MM.1S (cell line): ENCODE data around the gene SLC15A3.

Source experiments
- DNase-seq: peaks from one replicate; pipeline ENCODE4 v3.0.0-alpha.2; 2015
- H2AFZ ChIP-seq: fragments of 300-600 bp; sonication (generic); 2 replicates; pipeline ENCODE4 v1.6.0; 2016; ENCODE audit warnings: antibody characterized with exemption, low read length
- H3F3A ChIP-seq: fragments of 300-600 bp; sonication (generic); 2 replicates; pipeline ENCODE4 v1.6.1; 2016; ENCODE audit warnings: mild to moderate bottlenecking, antibody characterized with exemption, low read length, moderate library complexity, mixed read lengths; ENCODE audit not compliant: insufficient read depth
- H3K27ac ChIP-seq: fragments of 300-600 bp; sonication (generic); 2 replicates; pipeline ENCODE4 v1.5.1; 2016; ENCODE audit warnings: mild to moderate bottlenecking, low read length
- H3K27me3 ChIP-seq: fragments of 300-600 bp; sonication (generic); replicated peaks from 2 replicates; pipeline ENCODE4 v1.6.0; 2016; ENCODE audit warnings: low read length; ENCODE audit not compliant: insufficient read depth
- H3K36me3 ChIP-seq: fragments of 300-600 bp; sonication (generic); replicated peaks from 2 replicates; pipeline ENCODE4 v1.6.1; 2016; ENCODE audit warnings: mild to moderate bottlenecking, low read length, mixed read lengths; ENCODE audit not compliant: insufficient read depth
- H3K4me1 ChIP-seq: fragments of 300-600 bp; sonication (generic); 2 replicates; pipeline ENCODE4 v1.6.1; 2016; ENCODE audit warnings: low read length, mixed read lengths
- H3K4me2 ChIP-seq: fragments of 300-600 bp; sonication (generic); 2 replicates; pipeline ENCODE4 v1.6.0; 2016; ENCODE audit warnings: low read depth, low read length
- H3K4me3 ChIP-seq: fragments of 300-600 bp; sonication (generic); 2 replicates; pipeline ENCODE4 v1.5.1; 2016; ENCODE audit warnings: low read length, mixed read lengths
- H3K79me2 ChIP-seq: fragments of 300-600 bp; sonication (generic); 2 replicates; pipeline ENCODE4 v1.6.1; 2016; ENCODE audit warnings: mixed run types, low read length, mixed read lengths
- H3K9ac ChIP-seq: fragments of 300-600 bp; sonication (generic); 2 replicates; pipeline ENCODE4 v1.6.1; 2016; ENCODE audit warnings: low read length, mixed read lengths
- H3K9me2 ChIP-seq: fragments of 300-600 bp; sonication (generic); replicated peaks from 2 replicates; pipeline ENCODE4 v1.6.1; 2016; ENCODE audit warnings: mild to moderate bottlenecking, low read length, mixed read lengths; ENCODE audit not compliant: insufficient read depth
- H3K9me3 ChIP-seq: fragments of 300-600 bp; sonication (generic); replicated peaks from 2 replicates; pipeline ENCODE4 v1.6.1; 2016; ENCODE audit warnings: mild to moderate bottlenecking, low read length, mixed read lengths; ENCODE audit not compliant: insufficient read depth
- H4K20me1 ChIP-seq: fragments of 300-600 bp; sonication (generic); 2 replicates; pipeline ENCODE4 v1.6.1; 2016; ENCODE audit warnings: mild to moderate bottlenecking, low read length, moderate library complexity, mixed read lengths; ENCODE audit not compliant: insufficient read depth
- CTCF ChIP-seq: fragments of 300-600 bp; sonication (generic); IDR thresholded peaks from 2 replicates; pipeline ENCODE4 v1.5.1; 2016; ENCODE audit warnings: antibody characterized with exemption, low read length, mixed read lengths
- EZH2 ChIP-seq: fragments of 300-600 bp; sonication (generic); optimal IDR thresholded peaks from 2 replicates; pipeline ENCODE3; 2017; ENCODE audit warnings: low read depth, mild to moderate bottlenecking, antibody characterized with exemption, low read length, mixed read lengths
- EZH2phosphoT487 ChIP-seq: fragments of 300-600 bp; sonication (generic); IDR thresholded peaks from 2 replicates; pipeline ENCODE4 v1.6.1; 2018; ENCODE audit warnings: antibody characterized with exemption, low read length

SLC15A3 gene

DNA sequence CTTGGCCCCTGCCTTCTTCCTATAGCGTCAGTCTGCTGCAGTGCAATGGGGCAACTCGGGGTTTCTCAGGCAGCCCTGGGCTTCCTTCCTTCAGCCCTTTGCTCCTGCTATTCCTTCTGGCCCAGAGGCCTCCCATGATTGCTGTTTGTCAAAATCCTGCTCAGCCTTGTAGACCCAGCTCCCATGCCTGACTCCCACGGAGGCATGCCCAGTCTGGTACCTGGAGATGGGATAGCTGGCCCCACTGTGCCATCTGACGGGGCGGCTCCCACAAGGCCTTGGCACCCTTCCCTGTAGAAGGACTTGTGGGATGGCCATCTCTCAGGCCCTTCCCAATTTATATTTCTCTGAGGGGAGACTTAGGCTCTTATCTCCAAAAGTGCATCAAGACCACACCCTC is 18.9 kb upstream of the SLC15A3 start:
- no peaks in the 10 kb centered on the region for H3K36me3 ChIP-seq
- no peaks in the 10 kb centered on the region for H3K79me2 ChIP-seq
- H3K27me3 ChIP-seq: no peaks in the 10 kb centered on the region
- H3K4me2 ChIP-seq: no peak overlapping the region; the same call in 1 of the 2 replicates
- no peak overlapping the region for H3K9ac ChIP-seq
- H3K4me3 ChIP-seq: no peak overlapping the region
- no peak overlapping the region for H3K27ac ChIP-seq
- H3K4me1 ChIP-seq: no peaks in the 10 kb centered on the region
- H3F3A ChIP-seq: no peaks in the 10 kb centered on the region
- TF ChIP-seq EZH2 (no peak), CTCF (no peak), EZH2phosphoT487 (no peak)
- no peaks in the 10 kb centered on the region for H3K9me3 ChIP-seq
- no peak overlapping the region for H2AFZ ChIP-seq
- DNase-seq: no peak
- H4K20me1 ChIP-seq: no peaks in the 10 kb centered on the region
- no peaks in the 10 kb centered on the region for H3K9me2 ChIP-seq

- Histone ChIP-seq H3K27ac (no peak overlapping the region), H3K36me3 (no peaks in the 10 kb centered on the region), H3K27me3 (no peaks in the 10 kb centered on the region), H3K9me3 (no peaks in the 10 kb centered on the region), H3K79me2 (no peaks in the 10 kb centered on the region), H3K9me2 (no peaks in the 10 kb centered on the region), H2AFZ (0 out of 2 replicates have a peak overlapping the region, but pooled peaks have one; percentile 3), H3F3A (no peaks in the 10 kb centered on the region), H3K4me2 (peak overlapping the region; percentile 3; the same call in 1 of the 2 replicates), H3K9ac (no peak overlapping the region), H3K4me1 (no peaks in the 10 kb centered on the region), H4K20me1 (no peaks in the 10 kb centered on the region), H3K4me3 (no peak overlapping the region)
- DNase-seq: peak; percentile 67
- TF ChIP-seq CTCF: peak; percentile 98
- no peak for TF ChIP-seq EZH2
Measured at GRCh38 chr11:60970369-60970774, 18.4 kb upstream of the SLC15A3 start.

DNA sequence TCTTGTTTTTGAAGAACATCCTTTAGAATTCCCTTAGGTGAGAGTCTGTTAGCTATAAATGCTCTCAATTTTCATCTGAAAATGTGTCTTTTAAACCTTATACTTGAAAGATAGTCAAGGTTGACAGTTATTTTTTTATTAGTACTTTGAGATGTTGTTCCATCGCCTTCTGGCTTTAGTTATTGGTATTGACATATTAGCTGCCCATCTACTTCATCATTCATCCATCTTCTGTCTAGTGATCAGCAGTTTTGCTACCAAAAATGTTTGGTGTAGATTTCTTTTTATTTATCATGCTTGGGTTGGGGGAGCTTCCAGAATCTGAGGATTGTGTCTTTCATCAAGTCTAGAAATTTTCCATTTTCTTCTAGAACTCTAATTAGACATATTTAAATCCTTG is 16.2 kb upstream of the SLC15A3 start:
- Histone ChIP-seq H3K36me3 (no peaks in the 10 kb centered on the region), H3K4me3 (no peak overlapping the region), H3K9me3 (no peaks in the 10 kb centered on the region), H3K9me2 (no peaks in the 10 kb centered on the region), H3F3A (no peaks in the 10 kb centered on the region), H3K4me2 (no peak overlapping the region), H3K27me3 (no peaks in the 10 kb centered on the region), H4K20me1 (no peaks in the 10 kb centered on the region), H3K9ac (no peak overlapping the region), H3K79me2 (no peaks in the 10 kb centered on the region), H3K27ac (no peak overlapping the region), H2AFZ (no peak overlapping the region), H3K4me1 (no peaks in the 10 kb centered on the region)
- TF ChIP-seq EZH2: no peak
- no peak for TF ChIP-seq EZH2phosphoT487
- TF ChIP-seq CTCF: no peak
- no peak for DNase-seq
